ENCODE results near the gene MYO5B. TPM values are rescaled to one million over a fixed set of nuclear protein-coding genes. Genes with fewer than 3 reads are reported as not detected.
"Not testable (repeated sequence)": the region's sequence is repeated elsewhere in the genome, so short reads cannot be mapped to it uniquely, and the experiment has no call there.

Gene MYO5B
- total RNA-seq (2014; rRNA removed; shearing (Covaris generic)) = 25.0 and 26.2 TPM in 2 replicates
- polyA plus RNA-seq (2014; cell fraction: nucleus; rRNA removed) = 27.2 and 29.4 TPM in 2 replicates

DNA sequence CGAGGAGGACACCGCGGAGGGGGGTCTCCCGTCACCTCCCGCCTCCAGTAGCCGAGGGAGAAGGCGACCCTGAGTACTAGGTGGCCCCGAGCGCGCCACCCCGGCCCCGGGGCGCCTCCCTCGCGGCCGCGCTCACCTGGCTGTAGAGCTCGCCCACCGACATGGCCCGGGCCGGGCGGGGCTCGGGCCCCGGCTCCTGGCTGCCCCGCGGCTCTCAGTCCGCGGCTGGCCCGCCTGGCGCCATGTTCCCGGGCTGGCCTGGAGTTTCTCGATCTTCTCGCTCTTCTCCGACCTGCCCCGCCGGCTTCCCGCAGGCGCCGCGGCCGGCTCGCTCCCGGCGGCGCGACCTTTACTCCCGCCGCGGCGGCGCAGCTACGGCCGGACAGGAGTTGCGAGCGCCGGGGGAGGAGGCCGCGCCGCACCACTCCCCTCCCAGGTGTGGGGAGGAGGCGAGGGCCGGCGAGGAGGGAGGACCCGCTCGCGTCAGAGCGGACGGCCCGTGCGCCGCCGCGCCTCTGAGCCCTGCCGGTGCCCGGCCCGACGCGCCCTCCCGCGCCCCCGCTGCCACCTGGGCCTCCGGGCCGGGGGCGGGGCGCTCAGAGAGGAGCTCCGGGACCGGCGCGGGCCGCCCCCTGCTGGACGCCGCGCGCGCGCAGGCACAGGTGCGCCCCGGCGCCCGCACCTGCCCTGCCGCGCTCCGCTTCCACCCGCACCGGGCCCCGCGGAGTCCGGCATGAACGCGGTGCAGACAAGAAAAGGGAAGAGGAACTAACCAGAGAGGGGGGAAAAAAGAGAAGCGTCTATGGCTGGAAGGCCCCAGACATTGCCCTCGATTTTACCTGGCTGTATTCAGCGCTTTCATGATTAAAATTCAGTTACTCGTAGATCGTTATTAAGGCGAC lies at the start of gene MYO5B:
TSS of gene MYO5B (minus strand) at position 517 of the 902 bp plus-strand sequence. CDS start at position 163, 354 bp downstream.
- no peak for DNase-seq (ENCODE audit: extremely low read depth, low read depth)

- DNase-seq (ENCODE audit: extremely low read depth, low read depth) = not testable (repeated sequence)
Observed at GRCh38 chr18:50241768-50242167, 46.8 kb upstream of the MYO5B start.

DNA sequence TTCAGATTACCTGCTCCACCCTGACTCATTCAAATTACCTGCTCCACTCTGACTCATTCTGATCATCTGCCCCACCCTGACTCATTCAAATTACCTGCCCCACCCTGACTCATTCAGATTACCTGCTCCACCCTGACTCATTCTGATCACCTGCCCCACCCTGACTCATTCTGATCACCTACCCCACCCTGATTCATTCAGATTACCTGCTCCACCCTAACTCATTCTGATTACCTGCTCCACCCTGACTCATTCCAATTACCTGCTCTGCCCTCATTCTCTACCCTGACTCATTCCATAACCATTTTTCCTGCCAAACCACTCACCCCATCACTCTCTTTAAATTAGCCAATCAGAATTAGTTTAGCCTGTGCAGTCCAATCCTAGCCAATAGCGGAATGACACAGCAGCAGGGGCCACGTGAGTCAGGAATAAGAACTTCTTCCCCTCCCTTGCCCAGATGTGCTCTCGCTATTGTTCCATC lies 45.2 kb upstream of the MYO5B start:
- no peak for DNase-seq (ENCODE audit: extremely low read depth, low read depth)

- DNase-seq (ENCODE audit: extremely low read depth, low read depth) = no peak
Observed at GRCh38 chr18:50232419-50232818, 37.5 kb upstream of the MYO5B start.

GRCh38 chr18:50231621-50232020 lies 36.7 kb upstream of the MYO5B start:
- DNase-seq (ENCODE audit: extremely low read depth, low read depth) = no peak

GRCh38 chr18:50220249-50220648 lies 25.3 kb upstream of the MYO5B start:
- DNase-seq (ENCODE audit: extremely low read depth, low read depth) = not testable (repeated sequence)

DNA sequence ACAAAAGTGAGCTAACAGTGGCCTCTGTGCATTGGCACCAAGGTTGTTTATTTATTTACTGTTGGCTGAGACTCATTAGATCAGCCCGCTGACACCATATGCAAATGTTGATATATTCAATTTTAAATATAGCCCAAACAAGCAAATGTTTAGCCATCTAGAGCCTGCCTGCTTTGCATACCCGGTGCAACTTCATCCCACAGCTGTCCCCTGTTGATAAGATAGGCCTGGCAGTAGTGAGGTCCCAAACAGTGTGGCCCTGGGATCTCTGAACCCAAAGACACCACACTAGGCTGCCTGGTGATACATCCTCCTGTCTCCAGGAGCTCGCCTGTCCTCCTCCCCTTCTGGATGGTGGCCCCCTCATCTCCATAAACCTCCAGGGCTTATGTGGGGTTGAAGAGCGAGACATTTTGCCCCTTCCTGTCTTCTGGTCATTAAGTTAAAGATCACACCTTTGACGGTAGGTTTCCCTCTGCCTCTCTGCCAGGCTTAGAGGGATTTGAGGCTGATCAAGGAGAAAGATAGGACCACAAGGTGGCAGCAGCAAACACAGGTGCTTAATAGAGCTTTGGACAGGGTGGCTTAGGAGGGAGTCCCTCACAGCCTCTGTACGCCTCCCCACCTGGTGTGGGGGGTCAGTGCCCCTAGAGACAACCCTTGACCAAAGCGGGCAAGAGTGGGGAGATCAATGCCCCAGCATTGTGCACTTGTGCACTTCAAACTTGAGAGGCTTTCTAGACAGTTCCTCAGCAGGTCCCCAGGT lies 23.7 kb upstream of the MYO5B start:
- peak; percentile 35 for DNase-seq (ENCODE audit: extremely low read depth, low read depth)

- no peak for DNase-seq (ENCODE audit: extremely low read depth, low read depth)
Observed at GRCh38 chr18:50209311-50209710, 14.4 kb upstream of the MYO5B start.

DNA sequence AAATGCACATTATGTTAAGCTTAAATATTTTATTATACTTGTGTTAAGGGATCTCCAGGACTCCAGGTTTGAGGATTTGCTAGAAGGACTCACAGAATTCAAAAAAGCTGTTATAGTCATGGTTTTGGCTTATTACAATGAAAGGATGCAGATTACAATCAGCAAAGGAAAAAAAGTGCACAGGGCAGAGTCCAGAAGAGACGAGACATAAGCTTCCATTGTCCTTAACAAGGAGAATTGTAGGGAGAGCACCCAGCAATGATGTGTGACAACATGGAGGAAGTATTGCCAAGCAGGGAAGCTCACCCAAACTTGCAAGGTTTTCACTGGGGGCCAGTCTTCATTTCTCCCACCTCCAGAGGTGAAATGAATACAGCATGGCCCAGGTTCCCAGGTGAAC lies 12.8 kb upstream of the MYO5B start:
- DNase-seq (ENCODE audit: extremely low read depth, low read depth) = no peak

GRCh38 chr18:50203801-50204604 lies 9.1 kb upstream of the MYO5B start:
- peak; percentile 38 for DNase-seq (ENCODE audit: extremely low read depth, low read depth)

GRCh38 chr18:50201476-50202018 lies 6.6 kb upstream of the MYO5B start:
- DNase-seq (ENCODE audit: extremely low read depth, low read depth) = no peak

DNA sequence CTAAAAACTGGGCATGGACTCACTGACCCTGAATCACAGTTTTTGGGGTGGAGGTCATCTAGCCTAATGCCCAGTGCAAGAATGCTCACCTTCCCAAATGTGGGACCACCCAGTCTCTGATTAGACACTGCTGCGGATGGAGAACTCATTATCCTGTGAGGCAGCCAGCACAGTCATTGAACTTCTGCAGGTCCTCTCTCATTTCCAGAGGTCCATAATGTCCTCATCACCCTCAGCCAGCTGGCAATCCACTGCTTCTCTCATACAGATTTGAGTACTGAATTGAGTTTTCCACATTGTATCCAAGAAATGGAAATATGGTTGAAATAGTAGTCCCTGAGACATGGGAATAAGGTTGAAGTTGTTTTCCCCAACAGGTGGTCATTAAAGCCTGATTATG lies 5.0 kb upstream of the MYO5B start:
- no peak for DNase-seq (ENCODE audit: extremely low read depth, low read depth)

- DNase-seq (ENCODE audit: extremely low read depth, low read depth) = no peak
Observed at GRCh38 chr18:50199346-50199855, 4.5 kb upstream of the MYO5B start.

DNA sequence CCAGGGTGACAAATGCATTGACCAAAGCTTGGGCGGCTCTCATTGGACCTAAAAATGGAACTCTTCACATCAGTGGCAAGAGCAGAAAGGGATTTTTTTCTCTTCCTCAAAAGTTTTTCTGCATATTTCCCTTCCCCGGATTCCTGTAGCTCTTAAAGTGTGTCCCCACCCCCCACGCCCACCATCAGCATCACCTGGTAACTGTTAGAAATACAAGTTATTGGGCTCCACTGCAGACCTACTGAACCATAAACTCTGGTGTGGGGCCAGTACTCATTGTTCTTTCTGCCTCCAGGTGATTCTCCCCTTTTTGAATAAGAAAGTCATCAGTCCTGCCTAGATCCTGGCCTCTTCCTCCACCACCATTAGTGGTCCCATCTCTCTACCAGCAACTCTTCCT lies 1.3 kb upstream of the MYO5B start:
- no peak for DNase-seq (ENCODE audit: extremely low read depth, low read depth)

DNA sequence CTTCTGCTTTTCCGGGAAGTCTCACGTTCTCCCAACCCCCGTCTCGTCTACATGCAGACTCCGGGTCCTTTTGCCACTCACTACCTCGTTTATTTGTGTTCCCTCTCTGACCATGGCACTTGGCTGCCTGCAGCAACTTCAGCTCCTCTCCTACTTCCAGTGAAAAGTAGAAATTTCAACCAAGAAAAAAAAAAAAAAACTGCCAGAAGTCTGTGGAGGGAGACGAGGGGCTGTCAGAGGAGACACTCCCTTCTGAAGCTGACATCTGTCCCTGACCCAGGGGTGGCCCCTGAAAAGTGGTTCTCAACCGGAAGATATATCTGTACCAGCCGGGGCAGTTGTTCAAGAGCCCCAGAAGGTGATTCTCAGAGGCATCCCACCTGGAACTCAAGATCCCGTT lies 742 bp upstream of the MYO5B start:
- no peak for DNase-seq (ENCODE audit: extremely low read depth, low read depth)

DNA sequence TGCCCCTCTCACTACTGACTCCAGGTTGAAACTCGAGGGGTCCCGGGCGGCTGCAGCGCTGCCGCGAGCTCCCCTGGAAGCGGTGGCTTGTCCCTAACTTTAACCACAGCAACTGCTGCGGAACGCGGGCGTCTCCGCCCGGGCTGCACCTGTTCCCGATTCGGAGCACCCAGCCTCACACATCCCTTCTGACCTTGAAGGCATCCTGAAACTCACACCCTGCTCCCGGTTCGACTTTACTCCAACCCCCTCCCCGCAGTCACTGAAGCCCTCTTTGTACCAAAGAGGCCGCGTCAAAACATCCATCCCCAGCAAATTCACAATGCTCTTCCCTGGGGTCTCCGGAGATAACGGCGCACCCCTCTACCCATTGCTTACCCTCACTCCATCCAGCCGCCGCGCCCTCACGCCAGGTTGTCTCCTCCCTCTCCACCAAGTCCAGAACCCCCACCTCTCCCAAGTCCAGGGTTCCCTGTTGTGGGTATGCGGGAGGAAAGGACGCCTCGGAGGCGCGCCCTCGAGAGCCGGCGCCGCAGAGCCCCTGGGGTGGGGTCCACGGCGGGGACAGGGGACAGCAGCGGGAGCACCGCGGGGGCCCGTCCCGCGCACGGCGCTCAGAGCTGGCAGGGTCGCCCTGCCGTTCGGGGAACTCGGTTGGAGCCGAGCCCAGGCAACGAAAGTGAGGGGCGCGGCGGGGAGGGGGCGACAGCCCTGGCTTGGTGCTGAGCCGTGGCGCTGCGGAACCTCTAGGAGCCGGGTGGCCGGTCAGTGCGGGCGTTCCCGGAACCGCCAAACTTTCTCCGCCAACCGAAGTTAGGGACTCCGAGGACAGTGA lies 934 bp downstream of the MYO5B start:
- no peak for DNase-seq (ENCODE audit: extremely low read depth, low read depth)

DNA sequence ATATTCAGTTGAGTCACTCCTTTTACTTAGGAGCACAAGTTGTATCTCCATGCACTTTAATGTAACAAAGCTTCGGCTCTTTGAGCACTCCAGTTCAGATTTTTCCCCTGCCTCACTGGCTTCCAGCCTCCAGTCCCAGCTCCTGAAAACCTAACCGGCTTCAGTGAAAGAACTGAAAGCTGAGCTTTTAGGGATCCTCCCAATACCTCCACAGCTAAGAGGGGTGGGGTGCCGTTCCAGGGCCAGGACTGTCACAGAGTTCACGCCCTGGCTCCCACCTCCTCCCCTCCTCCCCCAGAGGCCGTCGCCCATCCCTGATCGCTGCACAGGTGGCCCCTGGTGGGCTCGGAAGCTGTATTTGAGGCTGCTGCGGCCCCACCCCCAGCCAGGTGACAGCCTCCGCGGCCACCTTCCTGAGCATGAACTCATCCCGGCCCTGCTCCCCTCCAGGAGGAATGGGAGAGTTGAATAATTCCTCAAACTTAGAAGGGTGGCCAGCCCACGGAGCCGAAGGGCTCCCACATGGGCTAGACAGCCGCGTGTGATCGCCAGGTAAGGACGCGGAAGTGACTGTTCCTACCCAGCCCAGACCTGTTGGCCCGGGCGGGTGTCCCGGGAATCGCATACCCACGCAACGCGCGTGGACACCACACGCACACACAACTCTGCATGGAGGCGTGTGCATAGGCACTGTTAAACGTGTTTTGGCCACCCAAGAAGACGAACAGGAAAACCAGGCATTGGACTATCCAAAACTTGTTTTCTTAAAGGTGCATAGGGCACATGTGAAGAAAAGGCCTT lies 1.8 kb downstream of the MYO5B start:
- DNase-seq (ENCODE audit: extremely low read depth, low read depth) = no peak

GRCh38 chr18:50190926-50191325 lies 4.0 kb downstream of the MYO5B start:
- DNase-seq (ENCODE audit: extremely low read depth, low read depth) = no peak
